ENCODE measurements around the gene MAP2.

DNA sequence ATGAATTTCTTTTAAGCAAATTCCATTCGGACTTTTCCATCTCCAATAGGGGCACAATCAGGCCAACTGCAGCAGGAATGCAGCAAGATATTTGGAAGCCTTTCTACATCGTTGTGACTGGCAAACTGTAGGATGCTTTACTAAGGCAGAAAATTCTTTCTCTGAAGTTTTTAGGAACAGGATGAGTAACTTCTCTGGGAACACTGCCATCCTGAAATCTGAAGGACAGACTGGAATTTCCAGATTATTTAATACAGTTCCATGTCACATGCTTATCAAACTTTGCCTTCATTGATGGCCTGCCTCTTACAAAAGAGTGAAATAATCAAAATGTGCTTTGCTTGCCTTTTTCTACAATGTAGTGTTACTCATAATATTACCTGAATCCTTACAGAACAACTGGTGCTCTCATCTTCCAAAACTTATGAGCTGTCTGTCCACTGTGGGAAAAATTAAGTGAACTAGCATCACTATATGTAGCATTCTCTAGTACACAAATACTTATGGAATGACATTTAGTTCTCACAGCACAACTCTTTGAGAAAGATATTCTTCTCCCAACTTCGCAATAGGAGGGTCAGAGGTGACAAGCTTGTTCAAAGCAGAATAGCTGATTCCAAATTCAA lies 32.0 kb upstream of the MAP2 start:
- TF ChIP-seq CTCF (conservative IDR thresholded peaks at IDR 0.05) (no peak), EZH2 (IDR thresholded peaks at IDR 0.05; ENCODE audit: low read depth) (no peak)

All from PC-9 (cell line).